Esophagus muscularis mucosa (tissue), 4 donors: ENCODE measurements around the gene FRMD4A.
"Not testable (repeated sequence)": the region's sequence is repeated elsewhere in the genome, so short reads cannot be mapped to it uniquely, and the experiment has no call there.

Experiments used
- EP300 ChIP-seq: sonication (generic); formaldehyde crosslinking; IDR thresholded peaks from one replicate; pipeline ENCODE4 v1.6.1; 2017; ENCODE audit warnings: antibody characterized with exemption
- POLR2A ChIP-seq: fragments of 450-650 bp; IDR thresholded peaks from one replicate; pipeline ENCODE4 v1.6.1; 2017; ENCODE audit warnings: antibody characterized with exemption, moderate library complexity, mild to moderate bottlenecking, low read depth
- POLR2AphosphoS5 ChIP-seq, 2 donors: sonication (generic); formaldehyde crosslinking; IDR thresholded peaks; one replicate each; pipeline ENCODE4 v1.6.1; 2017; ENCODE audit warnings: antibody characterized with exemption in 2 of 2
- TF ChIP-seq, protein P1 (sequence below), 3 experiments: fragments of 200-600 bp in 2 of 3; fragments of 450-650 bp in 1 of 3; sonication (generic) in 2 of 3; IDR thresholded peaks; one replicate each; pipeline ENCODE4 v1.5.1; 2017 to 2019; ENCODE audit warnings: antibody characterized with exemption in 3 of 3, mild to moderate bottlenecking in 2 of 3, moderate library complexity in 1 of 3

DNA sequence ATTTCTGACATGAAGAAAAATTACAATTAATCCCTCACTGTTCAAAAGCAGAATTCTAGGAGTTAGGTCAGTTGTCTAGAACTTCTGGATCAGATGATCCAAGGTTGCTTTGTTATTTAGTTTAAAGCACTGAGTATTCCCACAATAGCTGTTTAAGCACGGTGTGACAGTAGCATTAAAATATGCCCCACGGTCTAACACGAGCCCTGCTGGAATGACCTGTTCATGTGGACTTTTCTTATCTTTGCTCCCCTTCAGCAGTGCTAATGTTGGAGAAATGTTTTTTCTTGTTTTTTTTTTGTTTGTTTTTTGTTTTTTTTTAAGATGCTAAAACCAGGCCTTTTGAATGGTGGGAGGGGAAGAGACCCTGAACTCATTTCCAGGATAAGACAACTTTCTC, 101.9 kb downstream of the FRMD4A start:
- TF ChIP-seq, protein P1, sequence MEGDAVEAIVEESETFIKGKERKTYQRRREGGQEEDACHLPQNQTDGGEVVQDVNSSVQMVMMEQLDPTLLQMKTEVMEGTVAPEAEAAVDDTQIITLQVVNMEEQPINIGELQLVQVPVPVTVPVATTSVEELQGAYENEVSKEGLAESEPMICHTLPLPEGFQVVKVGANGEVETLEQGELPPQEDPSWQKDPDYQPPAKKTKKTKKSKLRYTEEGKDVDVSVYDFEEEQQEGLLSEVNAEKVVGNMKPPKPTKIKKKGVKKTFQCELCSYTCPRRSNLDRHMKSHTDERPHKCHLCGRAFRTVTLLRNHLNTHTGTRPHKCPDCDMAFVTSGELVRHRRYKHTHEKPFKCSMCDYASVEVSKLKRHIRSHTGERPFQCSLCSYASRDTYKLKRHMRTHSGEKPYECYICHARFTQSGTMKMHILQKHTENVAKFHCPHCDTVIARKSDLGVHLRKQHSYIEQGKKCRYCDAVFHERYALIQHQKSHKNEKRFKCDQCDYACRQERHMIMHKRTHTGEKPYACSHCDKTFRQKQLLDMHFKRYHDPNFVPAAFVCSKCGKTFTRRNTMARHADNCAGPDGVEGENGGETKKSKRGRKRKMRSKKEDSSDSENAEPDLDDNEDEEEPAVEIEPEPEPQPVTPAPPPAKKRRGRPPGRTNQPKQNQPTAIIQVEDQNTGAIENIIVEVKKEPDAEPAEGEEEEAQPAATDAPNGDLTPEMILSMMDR (IDR thresholded peaks at IDR 0.05): not testable (repeated sequence)
- TF ChIP-seq POLR2AphosphoS5 (IDR thresholded peaks at IDR 0.05); EP300; POLR2A: not testable (repeated sequence)
